GM10266 (cell line): ENCODE results near the gene RPTOR.

Source experiments
- DNase-seq: peaks from one replicate; pipeline ENCODE4 v3.0.0; 2012; ENCODE audit errors: extremely low spot score
- TF ChIP-seq, protein P1 (sequence below): IDR thresholded peaks from 2 replicates; pipeline ENCODE4 v1.5.1; 2012; ENCODE audit warnings: mild to moderate bottlenecking, low read depth; ENCODE audit not compliant: control insufficient read depth, insufficient read depth; ENCODE audit errors: missing control alignments

The RPTOR gene

DNA sequence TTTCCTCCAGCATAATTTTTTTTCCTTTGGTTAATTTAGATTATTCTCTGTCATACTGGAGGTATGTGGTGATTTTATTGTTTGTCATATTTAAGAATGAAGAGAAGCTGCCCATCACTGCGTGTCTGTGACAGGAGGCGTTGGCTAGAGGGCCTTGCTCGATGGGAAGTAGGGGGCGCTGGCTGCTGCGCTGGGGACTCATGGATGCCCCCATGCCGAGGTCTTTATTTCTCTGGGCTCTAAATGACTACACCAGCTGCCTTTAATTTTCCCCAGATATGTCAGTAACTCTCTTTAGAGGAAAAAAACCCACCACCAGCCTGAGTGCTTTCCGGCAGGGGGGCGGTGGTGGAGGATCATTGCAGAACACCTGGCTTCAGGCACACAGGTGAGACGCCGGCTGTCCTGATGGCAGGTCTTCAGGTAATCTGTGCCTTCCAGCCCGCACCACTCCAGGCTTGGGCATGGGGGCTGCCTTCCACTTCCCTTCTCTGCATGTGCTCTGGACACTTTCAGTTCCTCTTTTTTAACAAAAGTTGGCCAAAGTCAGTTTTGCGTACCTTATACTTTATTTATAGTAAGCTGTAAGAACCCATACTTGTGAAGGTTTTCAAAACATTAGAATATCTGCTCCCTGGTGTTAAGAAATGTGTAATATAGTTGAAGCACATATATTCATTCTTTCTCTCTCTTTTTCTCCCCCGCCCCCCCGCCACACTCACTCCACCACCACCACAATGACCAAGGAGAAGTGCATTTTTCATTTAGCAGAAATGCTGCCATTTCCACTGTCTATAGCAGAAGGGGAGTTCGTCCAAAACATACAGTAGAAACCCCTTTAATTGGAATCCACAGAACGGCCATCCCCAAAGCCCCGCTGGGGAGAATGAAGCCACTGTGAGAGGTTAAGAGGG lies 192.7 kb downstream of the RPTOR start:
- peak; percentile 81 for DNase-seq
- TF ChIP-seq, protein P1, sequence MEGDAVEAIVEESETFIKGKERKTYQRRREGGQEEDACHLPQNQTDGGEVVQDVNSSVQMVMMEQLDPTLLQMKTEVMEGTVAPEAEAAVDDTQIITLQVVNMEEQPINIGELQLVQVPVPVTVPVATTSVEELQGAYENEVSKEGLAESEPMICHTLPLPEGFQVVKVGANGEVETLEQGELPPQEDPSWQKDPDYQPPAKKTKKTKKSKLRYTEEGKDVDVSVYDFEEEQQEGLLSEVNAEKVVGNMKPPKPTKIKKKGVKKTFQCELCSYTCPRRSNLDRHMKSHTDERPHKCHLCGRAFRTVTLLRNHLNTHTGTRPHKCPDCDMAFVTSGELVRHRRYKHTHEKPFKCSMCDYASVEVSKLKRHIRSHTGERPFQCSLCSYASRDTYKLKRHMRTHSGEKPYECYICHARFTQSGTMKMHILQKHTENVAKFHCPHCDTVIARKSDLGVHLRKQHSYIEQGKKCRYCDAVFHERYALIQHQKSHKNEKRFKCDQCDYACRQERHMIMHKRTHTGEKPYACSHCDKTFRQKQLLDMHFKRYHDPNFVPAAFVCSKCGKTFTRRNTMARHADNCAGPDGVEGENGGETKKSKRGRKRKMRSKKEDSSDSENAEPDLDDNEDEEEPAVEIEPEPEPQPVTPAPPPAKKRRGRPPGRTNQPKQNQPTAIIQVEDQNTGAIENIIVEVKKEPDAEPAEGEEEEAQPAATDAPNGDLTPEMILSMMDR, result peak; percentile 30

DNA sequence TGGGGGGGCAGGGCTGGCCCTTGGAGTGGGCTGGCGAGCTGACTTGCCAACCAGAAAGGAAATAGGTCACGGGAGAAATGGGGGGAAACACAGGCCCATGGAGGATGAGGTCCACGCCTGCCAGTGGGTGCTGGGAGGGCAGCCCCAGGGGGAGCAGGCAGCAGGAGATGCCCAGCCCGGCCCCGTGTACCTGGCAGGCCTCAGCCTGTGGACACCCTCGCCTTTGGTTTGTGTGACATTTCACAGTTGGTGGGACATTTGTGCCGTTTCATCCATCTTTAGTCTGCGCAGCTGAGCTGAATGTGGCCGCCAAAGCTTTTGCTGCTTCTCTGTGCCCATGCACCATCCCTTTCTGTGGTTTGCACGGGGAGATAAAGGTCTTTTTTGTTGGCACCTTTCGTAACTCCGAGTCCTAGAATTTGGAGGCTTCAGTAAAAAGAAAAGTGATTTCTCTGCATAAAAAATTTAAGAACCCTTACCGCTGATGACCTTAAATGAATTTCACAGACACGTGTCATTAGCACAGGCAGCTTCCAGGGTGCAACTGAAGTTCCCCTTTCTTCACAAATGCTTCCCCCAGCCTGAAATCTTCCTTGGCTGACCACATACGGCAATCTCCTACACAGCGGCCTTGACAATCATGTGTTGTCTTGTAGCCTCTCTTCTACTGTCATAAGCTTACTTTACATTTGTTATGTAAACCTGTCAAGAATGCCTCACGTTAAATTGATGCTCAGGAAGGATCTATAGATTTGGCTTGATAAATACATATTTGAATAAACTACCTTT lies 193.6 kb downstream of the RPTOR start:
- peak; percentile 47 for DNase-seq

DNA sequence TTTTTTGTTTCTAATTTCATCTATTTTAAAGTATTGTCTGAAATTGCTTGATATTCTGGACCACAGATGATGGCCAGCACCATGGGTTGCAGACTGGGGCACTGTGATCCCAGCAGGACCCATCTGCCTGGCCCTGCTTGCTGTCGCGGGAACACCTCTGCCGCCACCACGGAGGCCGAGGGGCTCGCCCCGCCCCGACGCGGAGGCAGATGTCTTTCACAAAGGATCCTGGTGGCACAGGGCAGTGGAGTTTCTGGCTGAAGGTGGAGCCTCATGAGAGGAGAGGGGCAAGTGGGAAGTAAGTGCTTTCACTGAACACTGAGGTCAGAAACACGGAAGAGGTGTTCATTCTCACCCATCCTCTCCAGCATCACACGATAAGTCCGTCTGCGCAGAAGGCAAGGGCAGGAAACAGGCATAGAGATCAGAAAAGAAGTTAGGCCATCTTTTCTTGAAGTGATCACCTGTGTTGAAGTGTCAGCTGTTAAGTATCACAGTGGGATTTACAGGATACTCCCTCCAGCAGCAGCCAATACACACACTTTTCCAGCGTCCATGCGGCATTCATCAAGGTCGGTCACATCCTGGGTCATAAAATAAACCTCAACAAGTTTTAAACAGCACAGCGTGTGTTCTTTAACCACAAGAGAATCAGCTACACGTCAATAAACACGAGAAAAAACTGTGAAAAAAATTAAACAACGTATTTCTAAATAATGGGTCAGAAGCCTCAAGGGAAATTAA lies 194.5 kb downstream of the RPTOR start:
- peak; percentile 46 for DNase-seq
- TF ChIP-seq, protein P1, result no peak

More for the DNA sequence above, 193.6 kb downstream of the RPTOR start:
- TF ChIP-seq, protein P1, result no peak

DNA sequence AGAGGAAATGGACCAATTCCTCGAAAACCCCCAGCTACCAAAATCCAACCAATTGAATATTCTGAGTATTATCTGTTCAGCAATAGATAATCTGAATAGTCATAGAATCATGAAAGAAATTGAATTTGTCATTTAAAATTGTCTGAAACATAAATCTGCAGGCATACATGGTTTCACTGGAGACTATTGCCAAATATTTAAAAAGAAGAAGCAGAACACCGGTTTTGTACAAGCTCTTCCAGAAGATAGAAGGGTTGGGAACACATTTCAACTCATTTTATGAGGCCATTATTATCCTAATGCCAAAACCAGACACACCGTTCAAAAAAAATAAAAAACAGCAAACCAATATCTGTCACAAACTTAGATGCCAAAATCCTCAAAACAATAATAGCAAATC lies 195.5 kb downstream of the RPTOR start:
- TF ChIP-seq, protein P1, result no peak
- no peak for DNase-seq

DNA sequence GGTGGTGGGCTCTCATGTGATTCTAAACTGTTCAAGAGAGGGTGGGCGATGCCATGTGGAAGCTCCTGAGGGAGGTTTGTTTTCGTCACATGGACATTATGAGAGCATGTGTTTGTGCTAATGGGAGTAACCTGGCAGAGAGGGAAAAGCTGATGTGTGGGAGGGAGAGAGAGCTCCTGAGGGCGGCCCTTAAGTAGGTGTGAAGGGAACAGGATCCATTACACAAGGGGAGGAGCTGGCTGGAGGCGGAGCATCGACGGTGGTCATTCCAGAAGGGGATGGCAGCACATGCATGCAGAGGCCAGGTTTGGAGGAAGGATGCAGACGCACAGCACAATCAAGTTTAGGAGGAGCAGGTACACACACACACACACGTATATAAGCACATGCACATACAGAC lies 197.5 kb downstream of the RPTOR start:
- TF ChIP-seq, protein P1, result no peak
- DNase-seq, result no peak

DNA sequence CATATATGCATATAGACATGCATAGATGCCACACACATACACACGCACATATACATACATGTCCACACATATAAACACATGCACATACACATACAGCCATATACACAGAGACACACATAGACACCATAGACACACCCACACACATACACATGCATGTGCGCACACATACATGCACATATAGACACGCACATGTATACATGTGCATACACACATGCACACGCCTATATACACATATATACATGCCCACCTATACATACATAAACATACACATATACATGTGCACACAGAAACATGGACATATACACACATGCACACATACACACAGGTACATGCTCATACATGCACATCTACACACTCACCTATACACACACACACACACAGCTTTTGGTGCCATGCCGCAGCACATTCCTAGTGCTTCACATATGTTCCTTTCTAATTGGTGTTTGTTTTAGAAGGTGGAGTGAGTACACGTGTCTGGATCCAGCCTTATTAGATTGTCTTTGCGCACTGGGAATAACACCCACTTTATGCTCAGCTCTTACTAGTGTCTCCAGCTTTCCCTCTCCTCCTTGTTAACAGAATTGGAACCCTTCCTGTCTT lies 198.0 kb downstream of the RPTOR start:
- TF ChIP-seq, protein P1, result no peak
- DNase-seq, result no peak
